Stimulated activated CD8-positive, alpha-beta memory T cell treated with anti-CD3 and anti-CD28 coated beads, Interleukin-4, amount 100 ng/mL, for 48 hours (primary cell): Measurements from ENCODE around the gene HPS1.

Source experiments
- DNase-seq: peaks from one replicate; pipeline ENCODE4 v3.0.0-alpha.2; 2020

The HPS1 gene

DNA sequence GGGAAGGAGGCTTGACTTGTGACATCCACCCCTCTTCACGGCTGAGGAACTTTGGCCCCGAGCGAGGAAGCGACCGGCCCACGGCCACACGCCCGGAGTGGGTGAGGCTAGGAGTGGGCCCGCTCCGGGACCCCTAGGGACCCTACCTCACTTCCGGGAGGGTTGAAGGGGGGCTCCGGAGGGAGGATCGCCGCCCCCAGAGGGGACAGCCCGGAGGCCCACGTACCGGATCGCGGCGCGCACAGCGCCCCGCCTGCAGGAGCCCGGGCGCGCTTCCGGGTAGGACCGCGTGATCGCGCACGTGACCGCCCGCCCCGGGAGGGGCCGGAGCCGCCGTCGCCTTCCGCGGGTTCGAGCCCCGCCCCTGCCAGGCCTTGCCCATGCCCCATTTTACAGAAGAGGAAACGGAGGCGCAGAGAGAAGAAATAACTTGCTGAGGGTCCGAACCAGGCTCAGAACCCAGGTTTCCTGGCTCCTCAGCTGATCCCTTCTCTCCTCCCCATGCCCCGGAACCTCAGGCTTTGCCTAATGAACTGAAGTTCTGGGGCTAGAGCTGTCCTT lies at the start of gene HPS1:
Gene HPS1 (minus strand): TSS at position 275 of the 561 bp plus-strand sequence. CDS start 3,695 bp downstream, outside the sequence.
- peak; percentile 89 for DNase-seq

DNA sequence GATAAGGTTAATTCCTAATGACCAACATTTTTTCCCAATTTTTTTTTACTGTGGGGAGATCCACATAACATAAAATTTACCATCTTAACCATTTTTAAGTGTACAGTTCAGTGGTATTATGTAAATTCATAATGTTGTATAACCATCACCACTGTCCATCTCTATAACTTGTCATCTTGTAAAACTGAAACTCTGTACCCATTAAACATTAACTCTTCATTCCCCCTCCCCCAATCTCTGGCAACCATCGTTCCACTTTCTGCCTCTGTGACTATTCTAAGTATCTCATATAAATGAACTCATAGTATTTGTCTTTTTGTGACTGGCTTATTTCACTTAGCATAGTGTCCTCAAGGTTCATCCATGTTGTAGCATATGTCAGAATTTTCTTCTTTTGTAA lies 46.0 kb upstream of the HPS1 start:
- DNase-seq: no peak

DNA sequence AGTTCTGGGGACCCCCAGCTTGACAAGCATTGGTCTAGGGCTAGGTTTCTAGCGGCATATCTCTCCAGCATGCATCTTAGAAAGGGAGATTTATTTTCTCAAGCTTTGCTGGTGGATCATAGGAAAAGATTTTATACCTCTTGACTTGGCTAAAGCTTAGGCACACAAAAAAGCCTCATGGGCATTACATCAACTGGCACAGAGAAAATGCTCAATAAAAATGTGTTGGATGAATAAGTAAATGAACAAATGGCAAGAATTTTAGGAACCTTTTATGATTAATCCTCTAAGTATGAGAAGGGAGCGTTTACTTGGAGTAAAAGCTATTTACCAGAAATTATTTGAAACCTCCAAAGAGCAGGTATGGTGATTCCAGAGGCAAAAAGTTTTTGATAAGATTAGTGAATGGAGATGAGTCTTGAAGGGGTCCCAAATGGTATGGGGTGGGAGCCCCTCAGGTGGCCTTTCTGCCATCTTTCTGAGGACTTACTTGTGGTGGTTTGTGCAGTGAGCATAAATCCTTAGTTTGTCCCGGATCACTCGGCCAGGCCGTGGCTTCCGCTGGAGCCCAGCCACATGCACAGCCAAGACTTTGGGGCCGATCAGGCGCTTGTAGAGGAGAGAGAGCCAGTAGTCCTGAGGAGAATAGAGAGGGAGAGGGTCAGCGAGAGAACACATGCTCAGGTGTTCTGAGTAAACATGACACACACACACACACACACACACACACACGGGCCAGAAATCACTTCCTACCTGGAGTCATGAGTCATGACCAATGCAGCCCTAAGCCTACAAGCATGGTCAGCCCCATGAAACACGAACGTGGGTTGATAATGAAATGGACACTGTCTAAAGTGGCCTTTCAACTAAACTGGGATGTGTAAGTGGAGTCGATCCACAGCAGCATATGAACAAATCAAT lies 43.1 kb upstream of the HPS1 start:
- DNase-seq: no peak

DNA sequence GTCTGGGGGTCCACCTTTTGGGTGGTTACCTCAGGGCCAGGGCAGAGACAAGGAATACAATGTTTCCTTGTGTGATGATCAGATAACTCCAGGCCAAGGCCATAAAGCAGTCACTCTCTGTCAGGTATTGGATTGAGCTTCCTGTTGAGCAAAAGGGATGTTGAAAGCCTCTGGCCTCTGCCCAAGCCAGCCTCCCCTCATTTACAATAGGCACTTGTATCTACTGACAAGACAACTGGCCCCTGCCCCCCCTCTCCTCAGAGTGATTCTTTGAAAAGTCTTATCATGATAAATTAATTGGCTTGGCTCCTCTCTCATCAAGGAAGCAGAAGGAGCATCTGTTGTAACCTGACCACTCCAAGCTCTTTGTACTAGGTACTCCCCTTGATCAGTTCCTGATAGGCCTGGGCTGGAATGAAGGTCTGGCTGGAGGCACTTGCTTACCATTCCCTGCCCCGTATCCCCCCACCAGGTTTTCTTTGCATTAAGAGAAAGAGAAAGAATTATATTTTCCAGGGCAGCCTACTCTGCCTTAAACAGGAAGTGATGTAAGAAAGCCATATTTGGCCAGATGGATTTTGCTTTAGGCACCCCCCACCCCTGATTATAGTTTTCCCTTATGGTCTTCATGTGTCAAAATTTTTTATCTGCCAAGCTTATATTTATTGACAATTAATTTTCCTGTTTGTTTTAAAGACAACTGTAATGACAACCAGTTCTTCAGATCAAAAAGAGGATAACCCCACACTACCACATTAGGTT lies 42.1 kb upstream of the HPS1 start:
- no peak for DNase-seq

DNA sequence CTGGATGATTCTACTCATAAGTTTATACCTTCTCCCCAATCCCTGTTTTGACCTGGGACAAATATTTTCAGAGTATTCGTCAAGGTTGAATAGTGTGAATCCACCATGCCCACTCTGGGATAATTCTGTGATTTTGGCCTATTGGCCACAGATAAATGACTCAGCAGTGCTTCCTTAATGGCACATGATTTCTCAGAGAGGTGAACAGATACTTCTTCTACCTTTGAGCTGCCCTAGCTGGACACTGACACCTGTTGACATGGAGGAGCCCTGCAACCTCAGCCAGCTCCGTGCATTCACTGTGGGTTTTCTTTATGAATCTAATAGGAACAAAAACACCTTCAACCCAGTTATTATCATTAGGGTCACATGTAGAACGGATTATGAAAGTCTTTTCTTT lies 40.9 kb upstream of the HPS1 start:
- no peak for DNase-seq

DNA sequence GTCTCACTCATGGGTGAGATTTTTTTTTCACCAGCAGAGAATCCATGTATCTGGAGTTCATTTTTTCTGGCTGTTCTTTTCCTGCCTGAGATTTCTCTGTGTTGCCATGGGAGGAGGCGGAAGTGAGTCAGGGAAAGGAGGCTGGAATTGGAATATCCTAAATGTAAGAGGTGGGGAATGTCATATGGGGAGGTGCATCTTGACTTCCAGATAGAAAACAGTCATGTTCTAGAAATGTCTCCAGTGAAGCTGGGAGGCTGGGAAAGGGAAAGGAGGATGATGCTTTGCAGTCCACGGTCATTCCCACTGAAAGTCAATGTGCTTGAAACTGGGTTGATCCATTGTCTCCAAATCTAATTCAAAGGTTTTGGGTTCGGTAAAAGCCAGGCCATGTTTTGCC lies 39.7 kb upstream of the HPS1 start:
- DNase-seq: no peak

- DNase-seq: no peak
Measured at GRCh38 chr10:98485959-98486358, 39.2 kb upstream of the HPS1 start.

- DNase-seq: no peak
Measured at GRCh38 chr10:98483658-98484057, 36.9 kb upstream of the HPS1 start.

GRCh38 chr10:98482096-98482495 lies 35.4 kb upstream of the HPS1 start:
- no peak for DNase-seq

DNA sequence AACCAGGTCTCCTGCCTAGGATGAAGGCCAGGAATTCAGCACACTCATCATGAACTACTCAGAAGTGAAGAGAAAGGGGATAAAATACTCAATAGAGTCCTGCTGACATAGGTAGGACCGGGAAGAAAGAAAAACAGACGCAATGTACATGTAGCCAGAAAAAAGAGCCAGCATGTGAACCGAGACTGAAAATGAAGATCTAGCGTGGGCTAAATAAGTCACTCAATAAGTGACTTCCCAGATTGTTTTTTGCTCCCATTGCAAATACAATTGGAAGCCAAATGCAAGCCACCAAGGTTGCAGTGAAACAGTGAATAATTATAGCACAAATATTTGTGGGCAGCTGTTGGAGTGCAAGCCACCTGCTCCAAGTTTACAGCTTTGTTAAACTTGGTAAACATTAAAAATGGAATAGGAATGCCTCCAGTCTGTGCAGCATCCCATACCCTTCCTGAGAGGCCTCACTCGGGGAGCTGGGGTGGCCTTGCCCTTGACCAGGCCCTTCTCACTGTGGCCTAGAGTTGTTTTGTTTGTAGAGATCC lies 34.7 kb upstream of the HPS1 start:
- no peak for DNase-seq

DNA sequence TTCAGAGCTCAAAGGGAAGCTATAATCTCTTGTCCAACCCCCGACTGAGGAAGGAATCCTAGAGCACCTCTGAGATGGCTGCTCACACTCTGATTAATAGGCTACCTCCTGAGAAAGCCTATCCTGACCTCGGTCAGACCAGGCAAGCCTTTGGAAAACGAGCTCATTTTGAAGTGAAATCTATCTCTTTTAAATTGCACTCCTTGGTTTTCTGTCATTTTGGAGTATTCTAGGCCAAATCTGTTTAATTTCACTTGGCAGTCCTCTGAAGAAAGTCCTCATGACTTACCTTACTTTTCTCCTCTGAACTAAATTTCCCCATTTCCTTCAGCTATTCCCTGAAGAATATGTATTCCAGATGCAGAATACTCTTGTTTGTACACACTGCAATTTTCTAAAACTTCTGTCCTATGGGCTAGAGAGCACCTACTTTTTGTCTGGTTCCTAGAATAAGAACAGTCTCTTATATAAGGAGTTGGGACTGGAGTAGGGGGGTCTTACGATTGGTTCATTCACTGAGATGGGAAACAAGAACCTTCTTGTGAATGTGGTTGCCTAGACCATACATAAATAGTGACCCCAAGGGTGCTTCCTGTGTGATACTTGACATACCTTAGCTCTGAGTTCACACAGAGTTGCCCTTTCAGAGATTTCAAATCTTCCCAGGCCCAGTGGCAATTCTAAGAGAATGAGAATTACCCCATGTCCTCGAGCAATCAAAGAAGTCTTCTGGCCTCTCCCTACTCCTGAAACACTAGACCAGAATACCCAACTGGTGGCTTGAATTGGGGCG lies 31.9 kb upstream of the HPS1 start:
- DNase-seq: no peak

DNA sequence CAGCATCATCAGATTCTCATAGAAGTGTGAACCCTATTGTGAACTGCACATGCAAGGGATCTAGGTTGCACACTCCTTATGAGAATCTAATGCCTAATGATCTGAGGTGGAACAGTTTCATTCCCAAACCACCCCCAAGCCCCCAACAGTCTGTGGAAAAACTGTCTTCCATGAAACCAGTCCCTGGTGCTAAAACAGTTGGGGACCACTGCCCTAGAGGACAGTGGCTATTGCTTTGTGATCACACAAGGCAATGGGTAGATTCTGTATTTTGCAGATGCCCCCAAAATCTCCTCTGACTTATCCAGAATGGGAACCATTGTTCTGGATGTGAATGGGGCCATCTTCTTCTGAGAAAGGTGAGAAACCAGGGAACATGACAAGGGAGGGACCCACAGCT lies 31.1 kb upstream of the HPS1 start:
- DNase-seq: no peak

- DNase-seq: no peak
Measured at GRCh38 chr10:98474628-98475027, 27.9 kb upstream of the HPS1 start.

- no peak for DNase-seq
Measured at GRCh38 chr10:98472196-98472595, 25.5 kb upstream of the HPS1 start.

- DNase-seq: no peak
Measured at GRCh38 chr10:98470850-98471249, 24.1 kb upstream of the HPS1 start.

GRCh38 chr10:98469001-98469931 lies 22.5 kb upstream of the HPS1 start:
- no peak for DNase-seq

GRCh38 chr10:98467506-98468318 lies 21.0 kb upstream of the HPS1 start:
- DNase-seq: peak; percentile 67

GRCh38 chr10:98466861-98467505 lies 20.2 kb upstream of the HPS1 start:
- DNase-seq: no peak

DNA sequence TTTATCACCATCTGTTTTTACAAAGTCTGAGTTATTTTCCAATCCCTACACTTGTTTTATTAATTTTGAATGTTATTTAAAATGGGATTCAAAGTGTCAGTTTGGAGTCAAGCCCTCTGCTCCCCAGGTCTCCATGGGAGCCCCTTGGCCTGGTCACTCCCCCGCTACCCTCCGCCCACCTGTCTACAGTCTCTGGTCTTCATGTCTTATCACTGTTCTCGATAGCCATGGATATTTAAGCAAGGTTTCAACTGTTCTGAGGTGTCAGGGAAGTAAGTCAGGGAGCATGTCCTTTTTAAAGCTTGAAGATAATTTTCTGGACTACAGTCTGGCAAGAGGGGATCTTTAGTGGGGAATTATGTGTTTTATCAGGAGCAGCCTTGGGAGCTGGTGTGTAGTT lies 19.1 kb upstream of the HPS1 start:
- DNase-seq: no peak
